Thoracic aorta (tissue), 2 donors: Measurements from ENCODE around the gene KHDRBS2. TPM values are rescaled to one million over a fixed set of nuclear protein-coding genes. Genes with fewer than 3 reads are reported as not detected.

Experiments
- ATAC-seq: fragments of 150-250 bp; one replicate; pipeline ENCODE4 v1.8.0; 2017; ENCODE audit warnings: low read depth; ENCODE audit not compliant: insufficient number of reproducible peaks, low FRiP score
- DNase-seq: peaks from one replicate; pipeline ENCODE4 v3.0.0-alpha.2; 2020; ENCODE audit warnings: low spot score
- H3K27ac ChIP-seq, 2 donors: fragments of 200-600 bp; sonication (generic); 1 replicate in 1 of 2; 2 replicates in 1 of 2; pipeline ENCODE4 v1.5.1; 2016; ENCODE audit warnings: mild to moderate bottlenecking in 2 of 2, moderate library complexity in 2 of 2
- H3K27me3 ChIP-seq: fragments of 200-600 bp; sonication (generic); replicated peaks from 2 replicates; pipeline ENCODE4 v1.6.0; 2016; ENCODE audit warnings: mild to moderate bottlenecking; ENCODE audit not compliant: insufficient read depth
- H3K36me3 ChIP-seq: fragments of 200-600 bp; sonication (generic); one replicate; pipeline ENCODE4 v1.5.1; 2016
- H3K4me1 ChIP-seq, 2 donors: fragments of 200-600 bp; sonication (generic); 1 replicate in 1 of 2; 2 replicates in 1 of 2; pipeline versions ENCODE4 v1.5.1 to v1.6.0; 2016; ENCODE audit warnings: low read depth in 2 of 2, mild to moderate bottlenecking in 1 of 2; ENCODE audit not compliant: control insufficient read depth in 1 of 2
- H3K4me3 ChIP-seq: fragments of 200-600 bp; sonication (generic); 2 replicates; pipeline ENCODE4 v1.5.1; 2016; ENCODE audit warnings: mild to moderate bottlenecking
- H3K9me3 ChIP-seq: fragments of 200-600 bp; sonication (generic); 2 replicates; pipeline ENCODE4 v1.5.1; 2016
- CTCF ChIP-seq: fragments of 200-600 bp; sonication (generic); IDR thresholded peaks from one replicate; pipeline ENCODE4 v1.5.1; 2019; ENCODE audit warnings: antibody characterized with exemption
- total RNA-seq, 2 donors: library from RNA; depleted of rRNA; stranded (reverse); fragments of >200 nt; gene quantifications; one replicate each; pipeline versions ENCODE4 v1.1.0 to v1.2.3, GENCODE V29; 2016

The KHDRBS2 gene
- total RNA-seq, 2 donors from 2014 or later, result 0.54 TPM; not detected in 1

GRCh38 chr6:62119401-62119800 lies 166.6 kb downstream of the KHDRBS2 start:
- H3K27me3 ChIP-seq, result no peaks in the 10 kb centered on the region
- DNase-seq, result no peak
- H3K4me1 ChIP-seq, result no peaks in the 10 kb centered on the region
- H3K36me3 ChIP-seq, result no peaks in the 10 kb centered on the region
- H3K4me3 ChIP-seq, result no peak overlapping the region
- no peaks in the 10 kb centered on the region for H3K9me3 ChIP-seq
- ATAC-seq, result no peak
- H3K27ac ChIP-seq, result no peak overlapping the region
- no peak for TF ChIP-seq CTCF

DNA sequence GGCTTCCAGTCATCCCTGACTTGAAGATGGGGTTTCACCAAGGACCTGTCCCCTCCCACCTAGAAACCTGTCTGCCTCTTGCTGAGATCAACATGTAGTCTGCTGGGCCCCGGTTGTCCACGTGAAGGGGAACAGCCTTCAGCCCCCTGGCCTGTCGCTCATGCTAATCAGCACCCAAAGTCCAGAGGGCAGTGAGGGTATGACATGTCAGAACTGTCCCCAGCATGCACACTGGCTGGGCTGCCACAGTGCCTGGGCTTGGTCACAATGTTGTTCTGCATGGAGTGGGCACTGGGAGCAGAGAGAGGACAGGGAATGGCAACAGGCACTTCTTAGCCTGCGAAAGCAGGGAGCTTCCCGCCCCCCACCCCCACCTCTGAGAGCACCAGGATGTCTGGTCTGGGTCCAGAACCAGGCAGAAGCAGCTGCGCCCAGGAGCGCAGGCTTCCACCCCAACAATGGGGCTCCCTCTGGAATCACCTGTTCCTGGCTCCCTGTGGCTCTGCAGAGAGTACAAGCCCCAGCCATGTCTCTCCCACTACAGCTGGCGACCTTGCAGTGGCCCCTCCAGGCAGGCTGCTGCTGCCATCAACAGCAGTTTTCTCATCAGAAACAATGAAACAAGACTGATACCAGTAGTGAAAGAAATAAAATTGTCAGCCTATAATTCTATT lies 182.7 kb downstream of the KHDRBS2 start:
- no peak for DNase-seq
- no peaks in the 10 kb centered on the region for H3K4me1 ChIP-seq
- H3K4me3 ChIP-seq, result no peak overlapping the region
- no peaks in the 10 kb centered on the region for H3K27me3 ChIP-seq
- no peaks in the 10 kb centered on the region for H3K9me3 ChIP-seq
- H3K36me3 ChIP-seq, result no peaks in the 10 kb centered on the region
- no peak for TF ChIP-seq CTCF
- no peak for ATAC-seq
- H3K27ac ChIP-seq, result no peak overlapping the region

GRCh38 chr6:62102387-62102786 lies 183.6 kb downstream of the KHDRBS2 start:
- Histone ChIP-seq H3K4me1 (no peaks in the 10 kb centered on the region), H3K4me3 (no peak overlapping the region), H3K36me3 (no peaks in the 10 kb centered on the region), H3K9me3 (no peaks in the 10 kb centered on the region), H3K27ac (no peak overlapping the region), H3K27me3 (no peaks in the 10 kb centered on the region)
- DNase-seq (no peak), ATAC-seq (no peak)
- TF ChIP-seq CTCF, result no peak

- ATAC-seq, result no peak
- Histone ChIP-seq H3K4me1 (no peaks in the 10 kb centered on the region), H3K27me3 (no peaks in the 10 kb centered on the region), H3K27ac (no peak overlapping the region), H3K4me3 (no peak overlapping the region), H3K36me3 (no peaks in the 10 kb centered on the region), H3K9me3 (no peaks in the 10 kb centered on the region)
- no peak for DNase-seq
- no peak for TF ChIP-seq CTCF
These were observed 195.4 kb downstream of the KHDRBS2 start for GRCh38 chr6:62090442-62091229.

- no peak for TF ChIP-seq CTCF
- Histone ChIP-seq H3K27ac (no peak overlapping the region), H3K4me1 (no peaks in the 10 kb centered on the region), H3K9me3 (no peaks in the 10 kb centered on the region), H3K27me3 (no peaks in the 10 kb centered on the region), H3K4me3 (no peak overlapping the region), H3K36me3 (no peaks in the 10 kb centered on the region)
- DNase-seq, result no peak
- ATAC-seq, result no peak
These were observed 196.2 kb downstream of the KHDRBS2 start for GRCh38 chr6:62089781-62090180.
